BLaER1 treated with 17β-estradiol and CSF1 and Interleukin-3, amounts not matched to agents 10 nM and 100 nM (cell line): ENCODE measurements around the gene GRID1.
"Not testable (repeated sequence)": the region's sequence is repeated elsewhere in the genome, so short reads cannot be mapped to it uniquely, and the experiment has no call there.

Source experiments
- H3K27ac ChIP-seq, 11 experiments: shearing (Covaris generic); formaldehyde crosslinking; 2 replicates each; pipeline ENCODE4 v1.8.1; 2022
- H3K27me3 ChIP-seq, 11 experiments: shearing (Covaris generic); formaldehyde crosslinking; 2 replicates each; pipeline ENCODE4 v1.8.1; 2022
- H3K36me3 ChIP-seq, 11 experiments: shearing (Covaris generic); formaldehyde crosslinking; 2 replicates each; pipeline ENCODE4 v1.8.1; 2022
- H3K4me1 ChIP-seq, 10 experiments: shearing (Covaris generic); formaldehyde crosslinking; 2 replicates each; pipeline ENCODE4 v1.8.1; 2022
- H3K4me2 ChIP-seq, 11 experiments: shearing (Covaris generic); formaldehyde crosslinking; 2 replicates each; pipeline ENCODE4 v1.8.1; 2022
- H3K4me3 ChIP-seq, 10 experiments: shearing (Covaris generic); formaldehyde crosslinking; 2 replicates each; pipeline ENCODE4 v1.8.1; 2022
- H3K9ac ChIP-seq, 11 experiments: shearing (Covaris generic); formaldehyde crosslinking; 2 replicates each; pipeline ENCODE4 v1.8.1; 2022
- H3K9me3 ChIP-seq, 11 experiments: shearing (Covaris generic); formaldehyde crosslinking; replicated peaks in 1 of 11; 2 replicates each; pipeline ENCODE4 v1.8.1; 2022
- H4K20me1 ChIP-seq, 11 experiments: shearing (Covaris generic); formaldehyde crosslinking; 2 replicates each; pipeline ENCODE4 v1.8.1; 2022
- Cebpa-rat ChIP-seq, 11 experiments: shearing (Covaris generic); IDR thresholded peaks; 2 replicates each; pipeline ENCODE4 v1.8.1; 2022

The GRID1 gene

DNA sequence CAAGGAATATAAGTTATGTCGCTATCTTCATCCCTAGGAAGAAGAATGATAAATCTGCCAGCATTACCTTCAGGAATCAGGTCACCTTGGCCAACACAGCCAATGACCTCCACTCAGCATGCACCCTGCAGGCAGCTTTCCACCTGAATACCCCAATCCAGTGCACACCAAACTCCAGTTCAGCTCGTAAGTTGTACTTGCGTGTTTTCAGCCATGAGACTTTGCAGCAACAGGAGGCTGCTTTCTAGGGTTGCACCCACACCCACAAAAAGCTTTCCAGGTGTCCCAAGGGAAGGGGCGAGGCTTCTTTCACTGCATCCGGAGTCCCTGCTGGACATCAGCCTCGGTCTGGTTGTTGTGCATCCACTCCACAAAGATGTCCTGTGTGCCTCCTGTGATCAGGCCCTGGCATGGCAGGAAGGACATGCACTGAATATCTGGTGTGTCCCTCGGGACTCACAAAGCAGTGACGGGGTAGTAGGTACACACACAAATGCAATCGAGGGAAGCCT, 282.9 kb downstream of the GRID1 start:
- Histone ChIP-seq H3K36me3 (no peaks in the 10 kb centered on the region), H3K27me3 (no peaks in the 10 kb centered on the region), H3K4me3 (no peak overlapping the region), H3K4me2 (no peak overlapping the region), H3K9me3 (0 out of 22 replicates have a peak, but pooled peaks cover 0 to 4% (median 0%) of the 10 kb centered on the region in 11 experiments), H4K20me1 (no peaks in the 10 kb centered on the region), H3K27ac (no peak overlapping the region), H3K9ac (no peak overlapping the region), H3K4me1 (no peaks in the 10 kb centered on the region)
- TF ChIP-seq Cebpa-rat (IDR thresholded peaks at IDR 0.05) = no peak

DNA sequence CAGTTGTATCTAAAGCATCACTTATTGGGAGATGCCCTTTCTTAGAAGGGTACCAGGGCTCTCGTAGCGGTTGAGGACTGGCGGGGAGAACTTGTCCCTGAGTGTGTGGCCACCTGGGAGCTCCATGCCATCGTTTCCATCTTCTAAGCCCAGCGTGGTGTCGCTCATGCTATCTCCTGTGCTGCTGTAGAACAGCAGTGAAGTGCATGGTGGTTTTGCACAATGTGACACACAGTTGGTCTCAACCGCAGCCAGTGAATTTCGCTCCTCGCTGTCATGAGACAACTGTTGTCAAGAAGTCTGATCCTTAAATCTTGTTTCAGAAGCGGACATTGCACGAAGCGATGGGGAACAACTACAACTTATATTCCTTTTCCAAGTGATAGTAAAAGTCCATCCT, 283.4 kb downstream of the GRID1 start:
- no peaks in the 10 kb centered on the region for H3K4me1 ChIP-seq
- no peak overlapping the region for H3K9ac ChIP-seq
- no peaks in the 10 kb centered on the region for H4K20me1 ChIP-seq
- no peak overlapping the region for H3K4me2 ChIP-seq
- no peaks in the 10 kb centered on the region for H3K27me3 ChIP-seq
- no peaks in the 10 kb centered on the region for H3K36me3 ChIP-seq
- TF ChIP-seq Cebpa-rat (IDR thresholded peaks at IDR 0.05) = no peak
- no peak overlapping the region for H3K4me3 ChIP-seq
- 0 out of 22 replicates have a peak, but pooled peaks cover 0 to 4% (median 0%) of the 10 kb centered on the region in 11 experiments for H3K9me3 ChIP-seq
- H3K27ac ChIP-seq = no peak overlapping the region

DNA sequence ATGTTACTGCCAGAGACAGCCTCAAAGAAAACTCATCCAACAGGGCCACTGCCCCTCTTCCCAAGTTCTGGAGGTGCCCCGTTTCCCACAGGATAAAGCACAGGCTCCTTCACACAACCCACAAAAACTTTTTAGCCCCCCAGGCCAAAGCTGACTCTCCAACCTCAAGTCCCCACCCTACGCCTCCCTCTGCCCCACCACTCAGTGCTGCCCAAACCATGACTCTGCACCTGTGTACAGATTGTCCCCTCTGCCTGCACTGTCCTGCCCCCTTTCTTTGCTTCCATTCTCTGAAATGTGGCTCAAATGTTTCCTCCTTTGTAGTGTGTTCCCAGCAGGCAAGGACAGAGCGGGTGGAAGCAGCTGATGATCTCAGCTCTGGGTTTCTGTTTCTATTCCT, 284.0 kb downstream of the GRID1 start:
- H3K27ac ChIP-seq = no peak overlapping the region
- no peak overlapping the region for H3K9ac ChIP-seq
- H3K36me3 ChIP-seq = no peaks in the 10 kb centered on the region
- no peak overlapping the region for H3K4me2 ChIP-seq
- H3K4me1 ChIP-seq = no peaks in the 10 kb centered on the region
- no peak overlapping the region for H3K4me3 ChIP-seq
- H4K20me1 ChIP-seq = no peaks in the 10 kb centered on the region
- H3K9me3 ChIP-seq = 0 out of 22 replicates have a peak, but pooled peaks cover 0 to 4% (median 0%) of the 10 kb centered on the region in 11 experiments
- no peaks in the 10 kb centered on the region for H3K27me3 ChIP-seq
- no peak for TF ChIP-seq Cebpa-rat (IDR thresholded peaks at IDR 0.05)

DNA sequence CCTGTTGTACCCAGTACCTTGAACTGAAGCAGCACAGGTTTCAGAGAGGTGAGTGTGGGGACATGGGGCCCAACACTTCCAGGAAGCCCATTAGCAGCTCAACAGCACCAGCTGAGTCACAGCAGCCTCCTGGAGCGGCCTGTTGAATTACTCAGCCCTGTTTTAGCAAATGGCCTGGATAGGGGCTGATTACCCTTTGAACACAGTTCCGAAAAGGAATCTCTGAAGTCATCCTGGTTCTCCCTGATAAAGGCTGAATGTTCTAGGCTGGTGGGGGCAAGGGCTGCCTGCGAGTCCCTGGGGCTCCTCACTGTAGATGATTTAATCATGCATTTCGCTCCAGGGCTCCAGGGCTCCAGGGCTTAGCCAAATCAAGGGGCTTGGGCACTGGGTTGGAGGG, 287.5 kb downstream of the GRID1 start:
- Histone ChIP-seq H3K36me3 (no peaks in the 10 kb centered on the region), H3K4me3 (no peak overlapping the region), H3K27ac (no peak overlapping the region), H3K4me1 (no peaks in the 10 kb centered on the region), H4K20me1 (no peaks in the 10 kb centered on the region), H3K4me2 (no peak overlapping the region), H3K27me3 (no peaks in the 10 kb centered on the region), H3K9ac (no peak overlapping the region), H3K9me3 (0 out of 22 replicates have a peak, but pooled peaks cover 0 to 4% (median 0%) of the 10 kb centered on the region in 11 experiments)
- no peak for TF ChIP-seq Cebpa-rat (IDR thresholded peaks at IDR 0.05)

DNA sequence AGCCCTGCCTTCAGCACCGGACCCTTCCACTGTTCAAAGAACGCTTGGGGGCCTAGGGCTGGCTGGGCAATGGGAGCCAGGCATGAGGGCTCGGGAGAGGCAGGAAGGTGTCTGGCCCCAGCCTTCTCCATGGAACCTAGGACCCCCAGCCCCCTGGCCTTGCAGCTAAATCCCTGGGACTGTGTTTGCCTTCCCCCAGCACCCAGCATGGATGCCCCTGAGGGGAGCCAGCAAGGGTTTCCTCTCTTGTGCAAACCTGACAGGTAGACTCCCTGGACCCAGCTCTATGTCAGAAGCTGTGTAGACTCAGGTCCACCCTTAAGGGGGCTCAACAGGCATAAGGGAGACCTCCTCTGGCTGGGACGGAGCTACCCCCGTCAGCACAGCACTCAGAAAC, 288.0 kb downstream of the GRID1 start:
- Histone ChIP-seq H3K36me3 (no peaks in the 10 kb centered on the region), H3K9me3 (0 out of 22 replicates have a peak, but pooled peaks cover 0 to 4% (median 0%) of the 10 kb centered on the region in 11 experiments), H3K4me2 (no peak overlapping the region), H4K20me1 (no peaks in the 10 kb centered on the region), H3K27me3 (no peaks in the 10 kb centered on the region), H3K4me1 (no peaks in the 10 kb centered on the region), H3K27ac (no peak overlapping the region), H3K4me3 (no peak overlapping the region), H3K9ac (no peak overlapping the region)
- no peak for TF ChIP-seq Cebpa-rat (IDR thresholded peaks at IDR 0.05)

DNA sequence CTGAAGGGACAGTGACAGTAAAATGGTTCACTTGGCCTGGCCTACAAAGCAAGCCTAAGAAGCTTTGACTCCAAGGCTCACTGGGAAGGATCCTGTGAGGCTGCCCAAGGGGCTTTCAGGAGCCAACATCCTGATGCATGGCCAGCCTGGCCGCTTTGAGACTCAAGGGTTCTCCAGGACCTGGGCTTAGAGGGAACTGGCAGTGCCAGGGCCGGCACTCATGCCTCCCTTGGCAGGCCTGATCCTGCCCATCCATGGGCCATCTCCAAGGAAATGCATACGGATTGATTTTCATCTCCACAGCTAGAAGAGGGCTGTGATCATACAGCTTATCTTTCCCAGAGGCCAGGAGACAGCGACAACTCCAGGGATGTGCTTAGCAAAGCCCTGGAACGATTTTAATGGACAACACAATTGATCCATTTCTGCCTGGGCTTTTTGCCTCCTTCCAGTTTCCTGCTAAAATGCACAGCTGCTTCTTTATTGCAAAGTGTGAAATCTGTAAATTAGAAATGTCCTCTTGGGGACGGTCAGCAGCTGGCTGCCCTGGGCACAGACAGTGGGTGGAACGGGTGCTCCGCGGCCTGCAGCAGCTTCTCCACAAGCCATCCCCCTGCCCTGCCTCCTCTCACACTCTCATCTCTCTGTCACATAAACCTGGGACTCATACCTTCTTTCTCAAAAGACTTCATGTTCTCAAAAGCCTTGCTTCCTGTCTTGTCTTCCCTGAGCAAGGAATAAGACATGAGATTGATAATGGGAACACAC, 288.5 kb downstream of the GRID1 start:
- H3K36me3 ChIP-seq = no peaks in the 10 kb centered on the region
- H3K4me2 ChIP-seq = no peak overlapping the region
- no peak overlapping the region for H3K27ac ChIP-seq
- H4K20me1 ChIP-seq = no peaks in the 10 kb centered on the region
- H3K9me3 ChIP-seq = 0 out of 22 replicates have a peak, but pooled peaks cover 0 to 1% (median 0%) of the 10 kb centered on the region in 11 experiments
- H3K4me3 ChIP-seq = no peak overlapping the region
- no peaks in the 10 kb centered on the region for H3K27me3 ChIP-seq
- no peak for TF ChIP-seq Cebpa-rat (IDR thresholded peaks at IDR 0.05)
- no peaks in the 10 kb centered on the region for H3K4me1 ChIP-seq
- H3K9ac ChIP-seq = no peak overlapping the region

DNA sequence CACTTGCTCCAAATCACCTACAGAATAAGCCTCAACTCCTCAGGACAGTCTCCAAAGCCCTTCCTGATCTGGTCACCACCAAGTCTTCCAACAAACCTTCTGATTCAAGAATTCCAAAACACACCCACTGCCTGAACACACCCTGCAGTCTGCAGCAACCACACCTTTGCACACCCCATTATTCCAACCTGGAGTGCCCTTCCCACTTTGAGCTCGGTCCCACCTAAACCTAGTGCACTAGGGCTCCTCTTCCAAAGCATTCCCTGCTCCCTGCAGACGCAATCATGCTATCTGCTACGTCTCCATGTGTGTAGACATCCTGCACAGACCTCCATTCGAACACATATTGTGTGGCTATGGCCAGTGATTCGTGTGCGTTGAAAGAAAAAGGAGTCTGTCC, 289.3 kb downstream of the GRID1 start:
- no peak overlapping the region for H3K27ac ChIP-seq
- TF ChIP-seq Cebpa-rat (IDR thresholded peaks at IDR 0.05) = no peak
- H3K4me1 ChIP-seq = no peaks in the 10 kb centered on the region
- H3K36me3 ChIP-seq = no peaks in the 10 kb centered on the region
- H3K9me3 ChIP-seq = no peaks in the 10 kb centered on the region
- no peaks in the 10 kb centered on the region for H4K20me1 ChIP-seq
- H3K27me3 ChIP-seq = no peaks in the 10 kb centered on the region
- H3K9ac ChIP-seq = no peak overlapping the region
- no peak overlapping the region for H3K4me2 ChIP-seq
- H3K4me3 ChIP-seq = no peak overlapping the region

DNA sequence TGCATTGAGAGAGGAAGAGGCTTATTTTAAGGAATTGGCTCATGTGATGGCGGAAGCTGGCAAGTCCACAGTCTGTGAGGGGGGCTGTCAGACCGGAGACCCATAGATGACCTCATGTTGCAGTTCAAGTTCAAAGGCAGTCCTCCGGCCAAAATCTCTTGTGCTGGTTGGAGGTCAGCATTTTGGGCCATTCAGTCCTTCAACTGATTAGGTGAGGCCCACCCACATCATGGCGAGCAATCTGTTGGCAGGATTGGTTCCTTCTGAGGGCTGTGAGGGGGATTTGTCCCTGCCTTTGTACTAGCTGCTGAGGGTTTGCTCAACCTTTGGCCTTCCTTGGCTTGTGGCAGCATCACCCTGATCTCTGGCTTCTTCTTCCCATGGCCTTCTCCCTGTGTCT, 290.1 kb downstream of the GRID1 start:
- not testable (repeated sequence) for H3K4me3 ChIP-seq, H3K4me1 ChIP-seq, H3K4me2 ChIP-seq, H3K36me3 ChIP-seq, H3K27ac ChIP-seq, H3K27me3 ChIP-seq, H4K20me1 ChIP-seq, H3K9ac ChIP-seq, H3K9me3 ChIP-seq

DNA sequence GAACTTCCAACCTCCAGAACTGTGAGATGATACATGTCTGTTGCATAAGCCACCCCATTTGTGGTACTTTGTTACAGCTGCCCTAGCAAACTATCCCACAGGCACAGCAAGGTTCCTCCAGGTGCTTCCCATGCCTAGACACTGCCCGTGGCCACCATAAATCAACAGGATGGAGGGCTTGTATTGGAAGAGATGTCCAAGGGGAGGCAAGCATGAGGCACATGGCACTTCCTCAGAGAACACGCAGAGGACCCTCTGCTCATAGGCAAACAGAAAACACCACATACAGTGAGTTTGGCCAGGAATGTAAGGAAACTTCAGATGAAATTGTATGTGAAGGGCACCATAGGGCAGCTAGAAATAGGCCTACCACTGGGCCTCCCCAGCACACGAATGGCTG, 291.1 kb downstream of the GRID1 start:
- no peak for TF ChIP-seq Cebpa-rat (IDR thresholded peaks at IDR 0.05)

DNA sequence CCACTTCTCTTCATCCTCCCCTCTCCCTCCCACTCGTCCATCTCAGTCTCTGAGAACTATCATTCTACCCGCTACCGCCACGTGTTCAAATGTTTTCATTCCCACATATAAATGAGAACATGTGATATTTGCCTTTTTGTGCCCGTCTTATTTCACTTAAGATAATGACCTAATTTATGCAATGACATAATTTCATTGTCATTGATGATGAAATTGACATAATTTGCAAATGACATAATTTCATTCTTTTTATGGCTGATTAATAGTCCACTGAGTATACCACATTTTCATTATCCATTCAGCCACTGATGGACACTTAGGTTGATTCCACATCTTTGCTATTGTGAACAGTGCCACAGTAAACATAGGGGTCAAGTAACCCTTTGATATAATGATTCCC, 292.3 kb downstream of the GRID1 start:
- H3K36me3 ChIP-seq = no peaks in the 10 kb centered on the region
- H4K20me1 ChIP-seq = no peaks in the 10 kb centered on the region
- H3K4me3 ChIP-seq = no peak overlapping the region
- no peak overlapping the region for H3K27ac ChIP-seq
- no peaks in the 10 kb centered on the region for H3K9me3 ChIP-seq
- H3K4me1 ChIP-seq = no peaks in the 10 kb centered on the region
- H3K4me2 ChIP-seq = no peak overlapping the region
- TF ChIP-seq Cebpa-rat (IDR thresholded peaks at IDR 0.05) = no peak
- H3K27me3 ChIP-seq = no peaks in the 10 kb centered on the region
- H3K9ac ChIP-seq = no peak overlapping the region

More for the DNA sequence above, 291.1 kb downstream of the GRID1 start:
- H3K9ac ChIP-seq = no peak overlapping the region
- H3K4me3 ChIP-seq = no peak overlapping the region
- H3K4me1 ChIP-seq = no peaks in the 10 kb centered on the region
- no peaks in the 10 kb centered on the region for H3K27me3 ChIP-seq
- H3K9me3 ChIP-seq = no peaks in the 10 kb centered on the region
- no peaks in the 10 kb centered on the region for H3K36me3 ChIP-seq
- H3K4me2 ChIP-seq = no peak overlapping the region
- H4K20me1 ChIP-seq = no peaks in the 10 kb centered on the region
- H3K27ac ChIP-seq = no peak overlapping the region
